HG03139 (cell line): ENCODE data around the gene RAB40AL.
"Not testable (repeated sequence)": the region's sequence is repeated elsewhere in the genome, so short reads cannot be mapped to it uniquely, and the experiment has no call there.

Source experiments
- ATAC-seq: cut with Tn5 transposase; IDR thresholded peaks from one replicate; pipeline ENCODE4 v1.9.1; 2021; ENCODE audit not compliant: unreplicated experiment

The RAB40AL gene, protein sequence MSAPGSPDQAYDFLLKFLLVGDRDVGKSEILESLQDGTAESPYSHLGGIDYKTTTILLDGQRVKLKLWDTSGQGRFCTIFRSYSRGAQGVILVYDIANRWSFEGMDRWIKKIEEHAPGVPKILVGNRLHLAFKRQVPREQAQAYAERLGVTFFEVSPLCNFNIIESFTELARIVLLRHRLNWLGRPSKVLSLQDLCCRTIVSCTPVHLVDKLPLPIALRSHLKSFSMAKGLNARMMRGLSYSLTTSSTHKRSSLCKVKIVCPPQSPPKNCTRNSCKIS

GRCh38 chrX:102936972-102937371 lies at the start of gene RAB40AL:
Gene RAB40AL, plus strand, starts transcription at chrX:102937272. Its CDS starts 47 bp downstream, at chrX:102937319.
- not testable (repeated sequence) for ATAC-seq

DNA sequence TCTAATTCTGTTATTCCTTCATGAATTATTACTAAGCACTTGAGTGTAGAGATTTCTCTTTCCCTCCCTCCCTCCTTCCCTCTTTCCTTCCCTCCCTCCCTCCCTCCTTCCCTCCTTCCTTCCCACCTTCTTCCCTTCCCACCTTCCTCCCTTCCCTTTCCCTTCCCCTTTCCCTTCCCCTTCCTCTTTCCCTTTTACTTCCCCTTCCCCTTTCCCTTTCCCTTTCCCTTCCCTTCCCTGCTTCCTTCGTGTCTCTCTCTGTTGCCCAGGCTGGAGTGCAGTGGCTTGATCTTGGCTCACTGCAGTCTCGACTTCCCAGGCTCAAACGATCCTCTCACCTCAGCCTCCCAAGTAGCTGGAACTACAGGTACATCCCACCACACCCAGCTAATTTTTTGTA lies 49.4 kb upstream of the RAB40AL start:
- no peak for ATAC-seq

DNA sequence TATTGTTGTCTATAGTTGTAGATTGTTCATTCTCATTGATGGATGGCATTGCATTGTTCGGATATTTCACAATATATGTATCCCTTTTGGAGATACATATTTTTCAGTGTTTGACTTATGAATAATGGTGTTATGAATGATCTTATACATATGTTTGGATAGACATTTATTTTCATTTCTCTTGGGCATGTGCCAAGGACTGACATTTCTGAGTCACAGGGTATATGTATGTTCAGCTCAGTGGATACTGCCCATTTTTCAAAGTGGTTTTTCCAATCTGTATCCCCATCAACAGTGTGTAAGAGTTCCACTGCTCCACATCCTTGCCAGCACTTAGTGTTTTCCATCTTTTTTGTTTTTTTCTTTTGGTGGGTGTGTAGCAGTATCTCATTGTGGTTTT lies 45.0 kb upstream of the RAB40AL start:
- ATAC-seq, result no peak

- ATAC-seq, result peak; percentile 83
Measured at GRCh38 chrX:102899940-102900916, 36.8 kb upstream of the RAB40AL start.

DNA sequence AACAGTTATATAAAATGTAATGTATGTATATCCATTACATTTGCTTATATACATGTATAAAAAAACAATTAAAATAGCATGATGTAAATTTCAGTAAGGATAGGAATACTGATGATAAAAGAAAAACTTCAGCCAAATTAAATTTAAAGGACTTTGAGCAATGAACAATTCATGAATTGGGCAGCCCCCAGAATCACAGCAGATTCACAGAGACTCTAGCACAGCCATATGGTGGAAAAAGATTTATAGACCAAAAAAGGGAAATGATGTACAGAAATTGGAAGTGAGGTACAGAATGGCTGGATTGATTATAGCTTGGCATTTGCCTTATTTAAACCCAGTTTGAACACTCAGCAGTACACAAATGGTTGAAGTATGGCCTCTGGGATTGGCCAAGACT lies 34.7 kb upstream of the RAB40AL start:
- ATAC-seq, result no peak

- no peak for ATAC-seq
Measured at GRCh38 chrX:102930990-102931756, 5.9 kb upstream of the RAB40AL start.

DNA sequence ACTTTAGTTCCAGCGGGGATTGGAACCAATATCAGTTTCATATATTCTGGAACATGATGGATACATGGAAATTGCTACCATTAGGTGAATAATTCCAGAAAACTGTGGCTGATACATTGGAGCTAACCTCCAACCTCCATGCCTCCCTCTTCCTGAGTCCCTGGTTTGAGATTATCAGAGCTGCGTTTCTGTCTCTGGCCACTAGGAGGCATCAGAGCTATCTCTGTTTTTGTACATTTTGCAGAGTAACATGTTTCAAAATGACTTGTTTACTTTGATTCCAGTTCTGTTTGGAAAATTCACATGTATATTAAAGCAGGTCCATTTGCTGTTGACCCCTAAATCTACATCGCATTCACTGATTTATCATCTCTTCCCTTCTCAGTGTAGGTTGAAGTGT lies 2.4 kb upstream of the RAB40AL start:
- ATAC-seq, result no peak

DNA sequence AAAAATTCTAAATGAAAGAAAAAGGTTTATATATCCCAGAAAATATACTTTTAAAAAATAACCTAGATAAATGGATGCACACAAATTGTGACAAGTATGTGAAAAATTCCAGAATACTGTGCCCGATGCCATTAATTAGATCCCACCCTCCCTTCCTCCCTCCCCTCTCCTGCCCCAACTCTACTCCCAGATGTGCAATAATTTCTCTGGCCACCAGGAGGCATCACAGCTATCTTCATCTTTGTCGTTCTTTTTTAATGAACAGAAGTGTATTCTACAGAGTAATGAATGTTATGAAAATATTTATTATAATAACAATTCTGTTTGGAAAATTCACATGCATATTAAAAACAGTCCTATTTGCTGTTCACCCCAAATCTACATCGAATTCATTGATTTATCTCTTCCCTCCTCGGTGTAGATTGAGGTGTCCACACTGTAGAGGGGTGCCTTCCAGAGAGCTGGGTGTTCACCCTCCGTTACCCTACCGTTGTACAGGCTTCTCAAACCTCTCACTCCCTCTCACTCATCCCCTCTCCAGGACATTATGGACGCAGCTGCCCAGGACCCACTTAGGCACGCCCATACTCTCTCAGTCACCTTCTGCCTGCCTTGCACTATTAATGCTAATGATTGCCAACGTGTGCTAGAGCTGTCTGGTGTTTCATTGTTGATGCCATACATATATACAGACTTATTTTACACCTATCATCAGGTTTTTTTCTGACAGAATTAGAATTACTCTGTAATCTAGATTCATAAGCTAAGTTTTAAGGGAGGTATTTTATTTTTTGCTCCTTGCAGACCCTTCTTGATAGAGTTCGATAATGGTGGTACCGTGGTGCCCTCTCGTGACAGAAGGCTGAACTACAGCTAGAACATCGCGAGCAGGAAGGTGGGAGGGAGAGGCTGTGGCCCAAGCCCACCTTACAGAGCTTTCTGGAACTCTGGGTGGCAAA lies 14.1 kb downstream of the RAB40AL start:
- ATAC-seq, result no peak

DNA sequence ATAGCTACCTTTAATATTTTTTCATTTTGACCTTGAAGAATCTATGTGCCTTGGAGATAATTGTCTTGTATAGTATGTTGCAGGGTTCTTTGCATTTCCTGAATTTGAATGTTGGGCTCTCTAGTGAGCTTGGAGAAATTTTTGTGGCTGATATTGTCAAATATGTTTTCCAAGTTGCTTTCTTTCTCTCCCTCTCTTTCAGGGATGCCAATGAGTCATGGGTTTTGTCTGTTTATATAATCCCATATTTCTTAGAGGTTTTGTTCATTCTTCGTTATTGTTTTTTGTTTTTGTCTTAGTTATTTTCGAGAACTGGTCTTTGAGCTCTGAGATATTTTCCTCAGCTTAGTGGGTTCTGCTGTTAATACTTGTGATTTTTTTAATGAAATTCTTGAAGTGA lies 20.7 kb downstream of the RAB40AL start:
- no peak for ATAC-seq

DNA sequence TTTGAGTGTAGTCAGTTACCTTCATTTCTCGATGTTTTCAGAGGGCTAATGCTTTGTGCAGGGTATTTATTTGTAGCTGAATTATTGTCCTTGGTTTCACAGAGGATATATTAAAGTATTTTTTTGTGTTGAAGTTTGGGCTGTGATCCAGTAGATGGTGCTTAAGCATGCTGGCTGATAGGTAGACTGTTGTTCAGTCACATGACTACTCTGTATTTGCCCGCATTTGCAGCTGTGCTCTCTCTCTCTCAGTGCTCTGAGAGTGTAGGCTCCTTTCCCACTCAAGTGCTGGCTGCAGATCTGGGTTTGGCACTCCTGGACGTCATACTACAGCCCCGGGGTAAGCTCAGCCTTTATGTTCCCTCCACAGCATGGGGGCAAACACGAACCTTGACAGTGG lies 21.7 kb downstream of the RAB40AL start:
- ATAC-seq, result no peak

DNA sequence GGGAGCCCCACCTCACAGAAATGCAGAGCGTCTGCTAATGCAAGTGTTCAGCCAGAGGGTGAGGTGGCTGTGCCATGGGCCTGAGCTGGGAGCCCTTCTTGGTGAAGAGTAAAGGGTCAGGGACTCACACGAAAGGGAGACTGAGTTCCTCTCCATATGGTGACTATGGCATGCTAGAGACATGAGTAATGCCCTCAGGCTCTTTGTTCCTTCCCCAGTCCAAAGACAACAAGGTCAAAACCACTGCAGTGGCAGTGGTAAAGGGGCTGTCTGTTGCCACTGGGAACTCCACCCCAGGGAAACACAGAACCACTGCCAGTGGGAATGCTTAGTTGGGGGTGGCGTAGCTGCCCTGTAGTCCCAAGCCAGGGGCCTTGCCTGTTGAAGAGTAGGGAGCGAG lies 22.4 kb downstream of the RAB40AL start:
- no peak for ATAC-seq

- no peak for ATAC-seq
Measured at GRCh38 chrX:102963955-102964354, 26.9 kb downstream of the RAB40AL start.

DNA sequence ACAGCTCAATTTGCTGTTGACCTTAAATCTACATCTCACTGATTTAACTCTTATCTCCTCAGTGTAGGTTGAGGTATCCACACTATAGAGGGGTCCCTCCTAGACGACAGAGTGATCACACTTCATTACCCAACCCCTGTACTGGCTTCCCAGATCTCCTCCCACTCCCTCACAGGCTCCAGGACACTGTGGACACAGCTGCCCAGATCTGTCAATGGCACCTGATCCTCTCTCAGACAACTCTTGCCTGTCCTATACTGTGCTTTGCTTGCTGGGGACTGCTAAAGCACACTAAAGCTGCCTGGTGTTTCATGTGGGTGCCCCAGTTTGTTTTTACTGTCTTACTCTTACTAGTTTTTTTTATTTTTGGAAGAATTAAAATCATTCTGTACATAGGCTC lies 27.9 kb downstream of the RAB40AL start:
- no peak for ATAC-seq

DNA sequence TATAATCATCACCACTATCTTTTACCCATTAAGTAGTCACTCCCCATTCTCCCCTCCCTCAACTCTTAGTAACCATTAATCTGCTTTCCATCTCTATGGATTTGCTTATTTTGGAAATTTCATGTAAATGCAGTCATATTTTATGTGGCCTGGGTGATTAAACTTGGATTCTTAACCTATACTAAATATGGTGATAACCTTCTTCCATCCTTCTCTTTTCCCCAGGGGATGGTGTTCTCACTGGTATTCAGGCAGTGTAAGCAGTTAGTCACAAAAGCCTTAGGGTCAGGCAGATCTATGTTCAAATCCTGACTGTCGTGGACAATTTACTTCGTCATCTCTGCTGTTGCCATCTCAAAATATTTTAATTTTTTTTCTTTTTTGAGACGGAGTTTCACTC lies 29.6 kb downstream of the RAB40AL start:
- ATAC-seq, result no peak

GRCh38 chrX:102968216-102968615 lies 31.1 kb downstream of the RAB40AL start:
- no peak for ATAC-seq

- not testable (repeated sequence) for ATAC-seq
Measured at GRCh38 chrX:102971536-102971935, 34.5 kb downstream of the RAB40AL start.

DNA sequence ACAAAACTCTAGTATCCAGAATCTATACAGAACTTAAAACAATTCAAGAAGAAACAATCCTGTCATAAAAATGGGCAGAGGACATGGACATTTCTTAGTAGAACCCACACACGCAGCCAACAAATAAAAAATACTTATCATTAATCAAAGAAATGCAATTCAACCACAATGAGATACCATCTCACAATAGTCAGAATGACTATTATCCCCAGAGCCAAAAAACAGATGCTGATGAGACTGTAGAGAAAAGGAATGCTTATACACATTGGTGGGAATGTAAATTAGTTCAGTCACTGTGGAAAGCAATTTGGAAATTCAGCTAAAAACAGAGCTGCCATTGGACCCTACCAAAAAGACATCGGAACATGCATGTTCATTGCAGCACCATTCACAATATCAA lies 37.9 kb downstream of the RAB40AL start:
- no peak for ATAC-seq

DNA sequence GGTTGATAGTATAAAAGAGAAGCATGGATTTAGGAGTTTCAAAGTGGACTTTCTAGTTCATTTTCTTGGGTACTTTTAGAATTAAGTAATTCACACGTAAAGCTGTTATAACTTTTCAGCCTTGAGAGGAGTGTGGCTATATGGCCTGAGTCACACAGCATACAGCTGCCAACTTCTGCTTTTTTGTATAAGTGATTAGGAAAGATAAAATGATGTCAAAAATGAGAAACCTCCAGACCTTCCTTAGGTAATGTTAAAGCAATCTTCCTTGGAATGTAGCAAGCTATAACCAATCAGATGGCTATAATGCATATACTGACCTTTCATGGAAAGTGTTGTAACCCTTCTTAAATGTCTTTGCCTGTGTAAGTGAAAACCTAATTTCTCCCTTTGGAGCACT lies 39.2 kb downstream of the RAB40AL start:
- no peak for ATAC-seq

GRCh38 chrX:102976793-102977495 lies 39.9 kb downstream of the RAB40AL start:
- ATAC-seq, result no peak

DNA sequence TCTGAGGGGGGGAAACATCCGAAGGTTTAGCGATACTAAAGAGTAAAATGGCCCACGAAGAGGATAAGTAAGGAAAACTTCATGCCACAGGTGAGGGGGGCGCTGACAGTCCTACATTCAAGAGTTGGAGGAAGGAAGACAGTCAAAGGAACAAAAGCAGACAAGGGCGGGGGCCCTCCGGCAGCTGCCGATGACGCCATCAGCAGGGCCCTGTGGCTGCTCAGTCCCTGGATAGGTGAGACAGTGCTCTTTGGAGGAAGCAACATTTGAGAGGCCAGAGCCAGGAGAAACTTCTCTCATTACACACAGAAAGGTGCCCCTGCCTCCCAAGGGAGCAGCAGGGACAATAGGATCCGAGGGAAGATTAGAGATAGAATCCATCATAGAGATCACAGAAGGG lies 41.5 kb downstream of the RAB40AL start:
- no peak for ATAC-seq
